ENCODE results near the gene TDRD3.

The TDRD3 gene

GRCh38 chr13:60583196-60583888 is 186.3 kb downstream of the TDRD3 start:
- no peak for DNase-seq

DNA sequence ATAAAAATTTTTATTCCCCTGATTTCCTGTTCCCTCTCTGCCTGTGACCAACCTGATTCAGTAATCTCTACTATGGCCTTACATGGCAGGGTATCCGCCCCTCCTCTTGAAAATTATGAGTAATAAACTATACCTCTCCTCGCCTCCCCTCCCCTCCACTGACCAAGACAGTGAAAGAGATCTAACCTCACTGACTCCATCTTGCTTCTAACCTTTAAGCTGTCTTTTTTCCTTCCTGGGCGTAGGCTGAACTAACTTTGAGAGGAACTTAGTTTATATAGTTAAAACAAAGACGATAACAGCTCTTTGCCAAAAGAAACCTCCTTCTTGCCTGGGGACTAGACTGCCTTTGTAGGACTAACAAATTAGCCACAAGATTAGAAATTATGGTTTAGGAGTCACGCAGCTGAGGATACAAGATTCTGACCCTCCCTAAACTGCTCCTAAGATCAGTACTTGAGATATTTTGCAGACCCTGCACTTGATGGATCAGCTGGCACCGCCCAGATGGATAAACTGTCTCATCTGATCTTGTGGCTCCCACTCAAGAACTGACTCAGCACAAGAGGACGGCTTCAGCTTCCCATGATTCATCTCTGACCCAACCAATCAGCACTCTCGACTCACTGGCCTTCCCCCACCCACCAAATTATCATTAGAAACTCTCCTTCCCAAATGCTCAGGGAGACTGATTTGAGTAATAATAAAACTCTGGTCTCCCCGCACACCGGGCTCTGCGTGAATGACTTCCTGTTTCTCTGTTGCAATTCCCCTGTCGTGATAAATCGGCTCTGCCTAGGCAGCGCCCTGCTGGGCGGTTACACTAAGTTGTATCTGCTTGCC is 187.1 kb downstream of the TDRD3 start:
- no peak for DNase-seq

- DNase-seq, result no peak
These were observed 188.0 kb downstream of the TDRD3 start for GRCh38 chr13:60584976-60585375.

GRCh38 chr13:60590800-60591747 is 194.1 kb downstream of the TDRD3 start:
- no peak for DNase-seq

DNA sequence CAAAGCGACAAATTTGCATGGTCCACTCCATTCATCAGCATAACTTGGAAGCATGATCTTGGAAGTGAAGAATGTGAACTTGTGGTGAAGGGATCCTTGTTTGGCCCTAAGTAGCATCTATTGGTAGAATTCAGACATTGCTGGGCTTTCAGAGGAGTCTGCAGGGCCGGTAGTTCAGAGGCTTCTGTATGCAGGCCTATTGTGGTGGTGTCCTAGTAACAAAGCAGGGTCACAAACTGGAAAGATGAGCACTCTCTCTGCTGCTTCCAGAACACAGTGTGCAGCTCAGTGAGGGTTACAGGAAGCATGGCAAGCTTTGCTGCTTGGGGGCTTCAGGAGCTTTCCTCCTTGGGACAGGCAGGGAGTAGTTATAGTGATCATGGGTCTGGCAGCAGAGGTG is 206.0 kb downstream of the TDRD3 start:
- no peak for DNase-seq

- DNase-seq, result no peak
These were observed 207.0 kb downstream of the TDRD3 start for GRCh38 chr13:60604058-60604457.

GRCh38 chr13:60608954-60609353 is 211.9 kb downstream of the TDRD3 start:
- DNase-seq, result no peak

DNA sequence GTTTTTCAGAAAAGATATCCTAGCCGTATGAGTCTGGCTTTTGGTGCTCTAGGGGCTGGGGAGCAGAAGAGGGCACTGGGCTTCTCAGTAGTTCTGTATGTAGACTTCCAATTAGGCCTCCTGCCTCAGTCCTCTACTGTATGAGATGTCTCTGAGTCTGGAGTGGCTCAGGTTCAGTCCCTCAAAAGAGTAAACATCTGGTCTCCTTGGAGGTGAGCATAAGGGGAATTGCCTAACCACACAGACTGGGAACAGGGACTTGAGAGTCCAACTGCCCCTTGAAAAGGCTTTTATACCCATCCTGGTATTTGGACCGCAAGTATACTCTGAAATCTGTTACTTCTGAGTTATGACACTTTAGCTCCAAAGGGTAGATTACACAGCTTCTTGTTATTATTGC is 214.5 kb downstream of the TDRD3 start:
- DNase-seq, result no peak

DNA sequence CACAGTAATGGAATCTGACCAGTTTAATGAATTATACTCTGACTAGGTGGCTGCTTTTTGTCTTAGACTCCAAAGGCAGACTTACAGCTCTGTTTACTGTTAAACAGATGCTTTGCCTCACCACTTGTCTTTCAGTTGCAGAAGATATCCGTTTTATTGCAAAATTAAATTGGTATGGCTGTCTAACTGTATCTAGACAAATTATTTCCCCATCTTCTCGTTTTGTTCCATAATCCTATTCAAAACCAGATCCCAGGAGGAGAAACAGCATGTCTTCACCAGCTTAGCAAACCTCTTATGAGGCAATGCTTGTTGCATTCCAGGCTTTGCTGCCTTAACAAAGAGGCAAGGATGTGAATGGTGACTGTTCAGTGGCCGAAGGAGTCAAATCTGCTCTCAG is 215.6 kb downstream of the TDRD3 start:
- no peak for DNase-seq

DNA sequence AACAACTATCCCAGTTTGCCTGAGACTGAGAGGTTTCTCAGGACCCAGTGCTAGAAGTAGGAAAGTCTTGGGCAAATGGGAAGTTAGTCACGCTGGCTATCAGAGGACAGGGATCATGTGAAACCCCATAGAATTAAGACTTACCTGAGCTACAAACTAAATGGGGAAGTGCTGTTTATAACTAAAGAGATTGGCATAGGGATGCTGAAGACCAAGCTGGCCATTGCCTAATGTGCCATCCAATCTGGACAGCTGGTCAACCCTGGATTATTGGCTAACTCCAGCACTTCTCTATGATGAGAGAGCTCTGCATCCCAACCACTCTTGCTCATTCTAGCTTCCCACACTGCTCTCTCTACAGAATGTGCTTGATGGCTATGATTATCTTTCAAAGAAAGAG is 216.1 kb downstream of the TDRD3 start:
- DNase-seq, result no peak

DNA sequence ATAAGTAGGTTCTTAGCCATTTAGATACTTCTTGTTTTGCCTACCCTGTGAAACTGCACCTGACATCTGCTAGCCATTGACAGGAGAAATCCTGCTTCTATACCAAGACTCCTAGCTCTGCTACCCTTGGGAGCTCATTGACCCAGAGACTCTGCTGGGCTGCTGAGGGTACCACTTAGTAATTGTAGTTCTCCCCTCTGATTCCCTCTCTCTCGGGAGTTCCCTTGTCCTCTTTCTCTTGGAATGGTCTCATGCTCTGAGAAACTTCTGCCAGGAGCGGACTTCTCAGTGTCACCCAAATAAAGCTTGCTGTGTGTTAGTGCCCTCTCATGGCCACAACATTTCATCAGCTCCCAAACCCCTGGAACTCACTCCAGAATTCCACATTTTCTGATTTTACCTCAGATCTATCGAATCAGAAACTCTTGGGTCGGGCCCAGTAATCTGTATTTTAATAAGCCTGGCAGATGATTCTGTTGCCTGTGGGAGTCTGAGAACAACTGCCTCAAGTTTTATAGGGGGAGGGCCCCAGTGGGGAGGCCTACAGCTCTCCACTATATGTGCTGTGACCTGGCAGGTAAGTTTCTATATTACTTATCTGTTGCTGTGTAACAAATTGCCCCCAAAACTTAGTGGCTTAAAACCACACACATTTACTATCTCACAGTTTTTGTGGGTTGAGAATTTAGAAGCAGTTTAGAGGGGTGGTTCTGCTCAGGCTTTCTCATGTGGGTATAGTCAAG is 221.1 kb downstream of the TDRD3 start:
- no peak for DNase-seq

- DNase-seq, result no peak
These were observed 222.4 kb downstream of the TDRD3 start for GRCh38 chr13:60619461-60619860.

DNA sequence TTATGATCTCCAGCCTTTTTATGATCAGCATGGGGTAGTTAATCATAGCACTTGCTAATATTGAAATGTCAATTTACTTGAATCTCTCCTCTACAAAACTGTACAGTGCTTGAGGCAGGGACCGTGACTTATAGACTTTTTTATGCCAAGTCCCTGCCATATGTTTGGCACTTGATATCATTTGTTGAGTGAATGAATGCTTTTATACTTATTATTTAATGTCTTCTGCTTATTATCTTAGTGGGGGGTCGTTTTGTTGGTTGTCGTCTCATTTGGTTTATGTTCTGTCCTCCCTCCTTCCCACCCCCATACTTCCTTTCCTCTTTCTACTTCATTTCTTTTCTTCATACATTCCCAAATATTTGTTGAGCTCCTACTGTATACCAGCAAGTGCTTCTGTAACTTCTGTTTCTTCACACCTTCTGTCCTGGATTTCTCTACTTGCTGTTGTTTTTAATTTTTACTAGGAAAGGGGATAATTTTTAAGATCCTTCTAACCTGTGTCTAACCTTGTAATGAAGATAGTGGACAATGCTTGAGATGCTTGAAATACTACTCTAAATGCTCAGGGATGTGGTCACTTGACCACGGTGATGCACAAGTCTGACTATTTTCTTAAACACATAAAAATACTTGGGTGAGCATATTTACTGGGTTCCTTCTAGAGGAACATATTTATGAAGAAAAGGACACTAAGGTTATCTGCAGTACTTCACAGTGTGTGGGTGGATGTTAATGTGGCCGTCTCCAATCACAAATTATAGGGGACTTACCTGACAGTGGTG is 223.8 kb downstream of the TDRD3 start:
- no peak for DNase-seq

DNA sequence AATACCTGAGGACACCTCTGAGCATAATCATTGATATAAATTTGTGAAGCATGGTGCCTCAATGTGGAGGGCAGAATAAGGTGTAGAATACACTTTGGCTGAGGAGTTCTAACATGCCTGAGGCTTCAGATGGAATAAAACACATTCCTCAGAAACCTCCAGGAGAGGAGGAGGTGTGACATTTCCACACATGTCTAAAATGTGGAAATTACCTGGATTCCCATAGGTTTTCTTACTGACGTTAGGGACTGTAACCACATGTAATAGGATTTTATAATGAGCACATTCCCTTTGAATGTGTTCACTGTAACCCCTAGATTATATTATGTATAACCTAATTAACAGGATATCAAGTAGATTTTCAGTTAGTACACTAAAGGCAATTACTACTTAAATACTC is 226.1 kb downstream of the TDRD3 start:
- no peak for DNase-seq

Data from activated CD8-positive, alpha-beta memory T cell treated with anti-CD3 and anti-CD28 coated beads for 24 hours (primary cell).